ENCODE measurements around the gene ATXN2.

Gene ATXN2

GRCh38 chr12:111455448-111456320 lies 143.4 kb downstream of the ATXN2 start:
- H3K27ac ChIP-seq = peak overlapping the region in 3 of 21 experiments; percentile 21 to 36 (median 24)
- H3K4me3 ChIP-seq = no peak overlapping the region

- Histone ChIP-seq H3K4me3 (no peak overlapping the region), H3K27ac (peak overlapping the region in 2 of 21 experiments; percentile 34 to 43)
Measured at GRCh38 chr12:111454716-111455447, 144.2 kb downstream of the ATXN2 start.

GRCh38 chr12:111454311-111454710 lies 144.8 kb downstream of the ATXN2 start:
- Histone ChIP-seq H3K4me3 (no peak overlapping the region), H3K27ac (peak overlapping the region in 2 of 21 experiments; percentile 34 to 43)

- Histone ChIP-seq H3K4me3 (no peak overlapping the region), H3K27ac (peak overlapping the region in 1 of 21 experiments; percentile 10)
Measured at GRCh38 chr12:111453071-111453989, 145.8 kb downstream of the ATXN2 start.

- Histone ChIP-seq H3K27ac (no peak overlapping the region), H3K4me3 (no peak overlapping the region)
Measured at GRCh38 chr12:111451649-111452129, 147.4 kb downstream of the ATXN2 start.

- H3K27ac ChIP-seq = peak overlapping the region in 2 of 21 experiments; percentile 16 to 39
Measured at GRCh38 chr12:111451232-111451631, 147.9 kb downstream of the ATXN2 start.

GRCh38 chr12:111450676-111451075 lies 148.4 kb downstream of the ATXN2 start:
- H3K4me3 ChIP-seq = no peak overlapping the region
- H3K27ac ChIP-seq = peak overlapping the region in 3 of 21 experiments; percentile 16 to 50 (median 39)

More at GRCh38 chr12:111451232-111451631, 147.9 kb downstream of the ATXN2 start:
- no peak overlapping the region for H3K4me3 ChIP-seq

GRCh38 chr12:111448846-111449790 lies 150.0 kb downstream of the ATXN2 start:
- Histone ChIP-seq H3K4me3 (no peak overlapping the region), H3K27ac (peak overlapping the region in 7 of 21 experiments; percentile 3 to 54 (median 24))

- peak overlapping the region in 7 of 21 experiments; percentile 3 to 77 (median 35) for H3K27ac ChIP-seq
Measured at GRCh38 chr12:111448266-111448830, 150.8 kb downstream of the ATXN2 start.

GRCh38 chr12:111447571-111448265 lies 151.4 kb downstream of the ATXN2 start:
- Histone ChIP-seq H3K27ac (peak overlapping the region in 6 of 21 experiments; percentile 13 to 77 (median 38)), H3K4me3 (no peak overlapping the region)

More at GRCh38 chr12:111448266-111448830, 150.8 kb downstream of the ATXN2 start:
- no peak overlapping the region for H3K4me3 ChIP-seq

GRCh38 chr12:111446631-111447570 lies 152.2 kb downstream of the ATXN2 start:
- Histone ChIP-seq H3K4me3 (no peak overlapping the region), H3K27ac (peak overlapping the region in 12 of 21 experiments; percentile 13 to 88 (median 47))

- H3K4me3 ChIP-seq = no peak overlapping the region
- H3K27ac ChIP-seq = peak overlapping the region in 20 of 21 experiments; percentile 14 to 88 (median 63)
Measured at GRCh38 chr12:111445726-111446581, 153.2 kb downstream of the ATXN2 start.

- no peak overlapping the region for H3K4me3 ChIP-seq
- peak overlapping the region in 20 of 21 experiments; percentile 14 to 88 (median 63) for H3K27ac ChIP-seq
Measured at GRCh38 chr12:111444925-111445725, 154.0 kb downstream of the ATXN2 start.

GRCh38 chr12:111444314-111444924 lies 154.7 kb downstream of the ATXN2 start:
- Histone ChIP-seq H3K4me3 (no peak overlapping the region), H3K27ac (peak overlapping the region in 20 of 21 experiments; percentile 14 to 88 (median 63))
